ENCODE measurements around the gene ERMN. TPM values are rescaled to one million over a fixed set of nuclear protein-coding genes. Genes with fewer than 3 reads are reported as not detected.
"Not testable (repeated sequence)": the region's sequence is repeated elsewhere in the genome, so short reads cannot be mapped to it uniquely, and the experiment has no call there.

ERMN gene
- total RNA-seq, 1 donor: not detected

DNA sequence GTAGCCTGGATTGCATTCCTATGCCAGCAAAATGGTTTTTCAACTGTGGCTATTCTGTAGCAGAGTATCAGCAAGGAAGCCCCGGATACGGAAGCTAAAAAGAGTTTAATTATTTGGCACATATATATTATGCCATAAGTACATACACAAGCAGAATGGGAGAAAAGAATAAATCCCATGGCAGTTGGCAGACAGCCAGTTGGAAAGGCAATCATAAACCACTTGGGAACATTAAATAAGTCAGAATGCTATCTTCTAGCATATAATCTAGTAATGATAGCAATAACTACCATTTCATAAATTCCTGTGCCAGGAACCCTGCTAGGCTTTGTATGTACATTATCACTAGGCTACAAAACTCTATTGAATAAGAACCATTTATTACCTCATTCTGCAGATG, 42.2 kb downstream of the ERMN start:
- no peak for DNase-seq (ENCODE audit: low read depth)
- H3K4me3 ChIP-seq (ENCODE audit: low read depth, low read length): no peak overlapping the region
- TF ChIP-seq, protein P1, sequence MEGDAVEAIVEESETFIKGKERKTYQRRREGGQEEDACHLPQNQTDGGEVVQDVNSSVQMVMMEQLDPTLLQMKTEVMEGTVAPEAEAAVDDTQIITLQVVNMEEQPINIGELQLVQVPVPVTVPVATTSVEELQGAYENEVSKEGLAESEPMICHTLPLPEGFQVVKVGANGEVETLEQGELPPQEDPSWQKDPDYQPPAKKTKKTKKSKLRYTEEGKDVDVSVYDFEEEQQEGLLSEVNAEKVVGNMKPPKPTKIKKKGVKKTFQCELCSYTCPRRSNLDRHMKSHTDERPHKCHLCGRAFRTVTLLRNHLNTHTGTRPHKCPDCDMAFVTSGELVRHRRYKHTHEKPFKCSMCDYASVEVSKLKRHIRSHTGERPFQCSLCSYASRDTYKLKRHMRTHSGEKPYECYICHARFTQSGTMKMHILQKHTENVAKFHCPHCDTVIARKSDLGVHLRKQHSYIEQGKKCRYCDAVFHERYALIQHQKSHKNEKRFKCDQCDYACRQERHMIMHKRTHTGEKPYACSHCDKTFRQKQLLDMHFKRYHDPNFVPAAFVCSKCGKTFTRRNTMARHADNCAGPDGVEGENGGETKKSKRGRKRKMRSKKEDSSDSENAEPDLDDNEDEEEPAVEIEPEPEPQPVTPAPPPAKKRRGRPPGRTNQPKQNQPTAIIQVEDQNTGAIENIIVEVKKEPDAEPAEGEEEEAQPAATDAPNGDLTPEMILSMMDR (IDR thresholded peaks at IDR 0.05; ENCODE audit: insufficient read depth, low read depth, low read length): no peak

DNA sequence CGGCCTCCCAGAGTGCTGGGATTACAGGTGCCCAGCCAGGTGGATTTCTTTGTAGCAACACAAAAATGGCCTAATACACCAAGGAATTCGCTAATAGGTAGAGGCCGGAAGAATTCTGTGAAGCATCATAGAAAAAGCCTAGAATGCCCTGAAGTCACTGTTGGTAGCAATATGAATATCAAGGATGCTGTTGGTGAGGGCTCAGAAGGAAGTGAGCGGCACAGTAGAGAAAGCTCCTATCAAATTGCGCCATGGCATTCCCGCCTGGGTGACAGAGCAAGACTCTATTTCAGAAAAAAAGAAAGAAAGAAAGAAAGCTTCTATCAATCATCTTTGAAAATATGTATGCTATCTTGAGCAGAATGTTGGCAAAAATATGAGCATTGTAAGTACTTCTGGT, 44.3 kb downstream of the ERMN start:
- no peak for DNase-seq (ENCODE audit: low read depth)
- TF ChIP-seq, protein P1 (IDR thresholded peaks at IDR 0.05; ENCODE audit: insufficient read depth, low read depth, low read length): no peak

DNA sequence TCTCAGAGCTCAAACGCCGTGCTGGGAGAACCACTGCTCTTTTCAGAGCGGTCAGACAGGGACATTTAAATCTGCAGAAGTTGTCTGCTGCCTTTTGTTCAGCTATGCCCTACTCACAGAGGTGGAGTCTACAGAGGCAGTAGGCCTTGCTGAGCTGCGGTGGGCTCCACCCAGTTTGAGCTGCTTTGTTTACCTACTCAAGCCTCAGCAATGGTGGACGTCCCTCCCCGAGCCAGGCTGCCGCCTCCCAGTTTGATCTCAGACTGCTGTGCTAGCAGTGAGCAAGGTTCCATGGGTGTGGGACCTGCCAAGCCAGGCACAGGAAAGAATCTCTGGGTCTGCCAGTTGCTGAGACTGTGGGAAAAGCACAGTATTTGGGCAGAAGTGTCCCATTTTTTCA, 46.3 kb downstream of the ERMN start:
- not testable (repeated sequence) for DNase-seq (ENCODE audit: low read depth); H3K4me3 ChIP-seq (ENCODE audit: low read depth, low read length)

More for the DNA sequence above, 44.3 kb downstream of the ERMN start:
- no peak overlapping the region for H3K4me3 ChIP-seq (ENCODE audit: low read depth, low read length)

DNA sequence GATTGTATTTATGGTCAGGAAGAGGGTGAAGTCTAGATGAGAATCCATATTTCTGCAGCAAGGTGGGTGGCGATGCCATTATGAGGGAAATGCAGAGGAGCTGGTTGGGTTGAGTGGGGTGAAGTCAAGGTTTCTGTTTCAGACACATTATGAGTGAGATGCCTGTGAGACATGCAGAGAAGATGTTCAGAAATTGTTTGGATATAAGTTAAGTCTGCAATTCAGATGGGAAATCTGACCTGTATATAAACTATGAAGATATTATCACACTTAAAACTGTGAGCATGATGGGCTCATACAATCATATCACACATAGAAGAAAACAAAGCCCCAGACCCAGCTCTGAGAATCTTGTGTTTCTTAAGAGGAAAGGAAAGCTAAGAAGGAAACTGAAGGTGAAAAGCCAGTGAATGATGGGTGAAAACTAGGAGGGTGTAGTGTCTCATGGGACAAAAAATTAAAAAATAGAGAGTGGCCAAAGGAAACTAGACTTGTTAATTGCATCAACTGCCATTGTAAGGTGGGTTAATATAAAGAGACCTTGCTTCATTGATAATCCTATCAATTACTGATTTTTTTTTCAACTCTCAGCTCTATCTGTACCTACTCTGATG, 53.9 kb downstream of the ERMN start:
- TF ChIP-seq, protein P1 (IDR thresholded peaks at IDR 0.05; ENCODE audit: insufficient read depth, low read depth, low read length): no peak
- no peak for DNase-seq (ENCODE audit: low read depth)
- H3K4me3 ChIP-seq (ENCODE audit: low read depth, low read length): no peak overlapping the region

DNA sequence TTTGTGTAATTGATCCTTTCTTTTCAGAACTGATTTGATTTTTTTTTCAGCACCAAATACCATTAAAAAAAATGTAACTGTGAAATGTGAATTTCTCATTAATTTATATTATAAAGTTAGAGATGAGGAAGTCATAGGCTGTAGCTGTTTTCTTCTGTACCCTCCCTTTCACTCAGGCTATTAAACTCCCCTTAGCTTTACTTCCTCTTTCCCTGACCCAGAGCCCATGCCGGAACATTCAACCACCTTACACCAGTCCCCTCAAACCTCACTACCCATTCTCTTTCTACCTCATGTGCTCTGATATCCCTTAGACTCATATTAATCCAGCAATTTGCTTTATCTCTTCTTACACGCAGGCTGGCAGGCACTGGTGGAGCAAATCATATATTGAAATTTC, 55.7 kb downstream of the ERMN start:
- DNase-seq (ENCODE audit: low read depth): no peak
- no peak overlapping the region for H3K4me3 ChIP-seq (ENCODE audit: low read depth, low read length)
- TF ChIP-seq, protein P1 (IDR thresholded peaks at IDR 0.05; ENCODE audit: insufficient read depth, low read depth, low read length): no peak

DNA sequence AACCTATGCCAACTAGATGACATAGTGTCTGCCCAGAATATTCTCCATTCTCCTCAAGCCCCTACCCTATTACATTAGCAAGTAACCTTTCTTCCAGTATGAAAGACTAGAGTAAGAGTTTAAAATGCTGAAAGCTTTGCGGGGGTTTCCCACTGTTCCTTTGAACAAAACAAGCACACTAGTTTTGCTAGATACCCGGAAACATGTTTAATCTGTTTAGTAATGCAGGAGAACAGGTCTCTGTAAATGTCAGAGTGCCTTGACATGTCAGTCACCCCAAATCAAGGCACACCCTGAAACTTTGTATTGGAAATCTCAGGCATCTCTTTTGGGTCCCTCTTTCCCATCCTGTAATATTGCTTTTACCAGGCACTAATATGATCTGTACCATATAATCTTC, 56.6 kb downstream of the ERMN start:
- no peak for DNase-seq (ENCODE audit: low read depth)
- TF ChIP-seq, protein P1 (IDR thresholded peaks at IDR 0.05; ENCODE audit: insufficient read depth, low read depth, low read length): no peak
- no peak overlapping the region for H3K4me3 ChIP-seq (ENCODE audit: low read depth, low read length)

Other genes with a start within 250 kb of the ERMN start
- gene GALNT5, start 68.1 kb downstream of the ERMN start, total RNA-seq: 7.7 and 17.3 TPM in 2 replicates
- under 0.01 and 0.43 TPM in 2 replicates for gene CYTIP, start 118.3 kb upstream of the ERMN start, total RNA-seq